ENCODE measurements around the gene RIT2. TPM values are rescaled to one million over a fixed set of nuclear protein-coding genes. Genes with fewer than 3 reads are reported as not detected.

The RIT2 gene
- polyA plus RNA-seq, 1 experiment = not detected

- ChIA-PET POLR2A (no interaction called here), CTCF (no interaction called here)
- no peak overlapping the region for H3K27ac ChIP-seq (ENCODE audit: low read depth, low read length)
- peaks cover 3% of the 10 kb centered on the region; the same call in 1 of the 2 replicates for H3K9me3 ChIP-seq (ENCODE audit: control insufficient read depth, insufficient read depth, low read length)
- no peak for DNase-seq (ENCODE audit: low read depth, low spot score)
- no peak for TF ChIP-seq CTCF (IDR thresholded peaks at IDR 0.05; ENCODE audit: low read depth, low read length)
- H3K27me3 ChIP-seq (ENCODE audit: control insufficient read depth, insufficient read depth, low read length) = no peaks in the 10 kb centered on the region
- H3K4me3 ChIP-seq (ENCODE audit: low read depth, low read length) = no peak overlapping the region
Observed at GRCh38 chr18:42758852-42759251, 356.6 kb downstream of the RIT2 start.

- Histone ChIP-seq H3K27me3 (ENCODE audit: control insufficient read depth, insufficient read depth, low read length) (no peaks in the 10 kb centered on the region), H3K9me3 (ENCODE audit: control insufficient read depth, insufficient read depth, low read length) (peaks cover 5% of the 10 kb centered on the region; the same call in 1 of the 2 replicates), H3K4me3 (ENCODE audit: low read depth, low read length) (no peak overlapping the region), H3K27ac (ENCODE audit: low read depth, low read length) (no peak overlapping the region)
- ChIA-PET CTCF (no interaction called here), POLR2A (no interaction called here)
- TF ChIP-seq CTCF (IDR thresholded peaks at IDR 0.05; ENCODE audit: low read depth, low read length) = no peak
- DNase-seq (ENCODE audit: low read depth, low spot score) = no peak
Observed at GRCh38 chr18:42756214-42756613, 359.3 kb downstream of the RIT2 start.

GRCh38 chr18:42752916-42753315 lies 362.6 kb downstream of the RIT2 start:
- ChIA-PET CTCF (no interaction called here), POLR2A (no interaction called here)
- Histone ChIP-seq H3K27ac (ENCODE audit: low read depth, low read length) (no peak overlapping the region), H3K27me3 (ENCODE audit: control insufficient read depth, insufficient read depth, low read length) (no peaks in the 10 kb centered on the region), H3K4me3 (ENCODE audit: low read depth, low read length) (no peak overlapping the region), H3K9me3 (ENCODE audit: control insufficient read depth, insufficient read depth, low read length) (peaks cover 2% of the 10 kb centered on the region; the same call in 1 of the 2 replicates)
- DNase-seq (ENCODE audit: low read depth, low spot score) = no peak
- no peak for TF ChIP-seq CTCF (IDR thresholded peaks at IDR 0.05; ENCODE audit: low read depth, low read length)

- Histone ChIP-seq H3K9me3 (ENCODE audit: control insufficient read depth, insufficient read depth, low read length) (no peaks in the 10 kb centered on the region; the same call in 1 of the 2 replicates), H3K27ac (ENCODE audit: low read depth, low read length) (no peak overlapping the region), H3K4me3 (ENCODE audit: low read depth, low read length) (no peak overlapping the region), H3K27me3 (ENCODE audit: control insufficient read depth, insufficient read depth, low read length) (no peaks in the 10 kb centered on the region)
- no peak for TF ChIP-seq CTCF (IDR thresholded peaks at IDR 0.05; ENCODE audit: low read depth, low read length)
- POLR2A ChIA-PET = no interaction called here
- CTCF ChIA-PET = no interaction called here
- DNase-seq (ENCODE audit: low read depth, low spot score) = no peak
Observed at GRCh38 chr18:42746794-42747193, 368.7 kb downstream of the RIT2 start.

GRCh38 chr18:42745931-42746330 lies 369.6 kb downstream of the RIT2 start:
- no peaks in the 10 kb centered on the region for H3K27me3 ChIP-seq (ENCODE audit: control insufficient read depth, insufficient read depth, low read length)
- no peak overlapping the region for H3K4me3 ChIP-seq (ENCODE audit: low read depth, low read length)
- no peaks in the 10 kb centered on the region; the same call in 1 of the 2 replicates for H3K9me3 ChIP-seq (ENCODE audit: control insufficient read depth, insufficient read depth, low read length)
- TF ChIP-seq CTCF (IDR thresholded peaks at IDR 0.05; ENCODE audit: low read depth, low read length) = no peak
- CTCF ChIA-PET = no interaction called here
- POLR2A ChIA-PET = no interaction called here
- H3K27ac ChIP-seq (ENCODE audit: low read depth, low read length) = no peak overlapping the region
- DNase-seq (ENCODE audit: low read depth, low spot score) = no peak

All from AG04450 (cell line).